Activated T-cell treated with anti-CD3 and anti-CD28 coated beads, Interleukin-2, amount 50 U/mL, for 24 hours (primary cell): ENCODE results near the gene NEMF.
A peak's percentile ranks its signal among the peaks of the same experiment; 100 is the strongest.
"Not testable (repeated sequence)": the region's sequence is repeated elsewhere in the genome, so short reads cannot be mapped to it uniquely, and the experiment has no call there.

Experiments used
- DNase-seq: peaks from one replicate; pipeline ENCODE4 v3.0.0-alpha.2; 2020
- H3K27ac Mint-ChIP-seq: 2 replicates; pipeline ENCODE4 v1.8.0; 2020; ENCODE audit warnings: mild to moderate bottlenecking, mixed read lengths
- H3K27me3 Mint-ChIP-seq: 2 replicates; pipeline ENCODE4 v1.8.0; 2020; ENCODE audit warnings: mixed read lengths
- H3K36me3 Mint-ChIP-seq: 2 replicates; pipeline ENCODE4 v1.8.0; 2020; ENCODE audit warnings: low read depth, mixed read lengths
- H3K4me1 Mint-ChIP-seq: 2 replicates; pipeline ENCODE4 v1.8.0; 2020; ENCODE audit warnings: low read depth, mixed read lengths
- H3K4me3 Mint-ChIP-seq: 2 replicates; pipeline ENCODE4 v1.8.0; 2020; ENCODE audit warnings: mild to moderate bottlenecking, moderate library complexity, mixed read lengths
- H3K9me3 Mint-ChIP-seq: 2 replicates; pipeline ENCODE4 v1.8.0; 2020; ENCODE audit warnings: mixed read lengths

Gene NEMF

GRCh38 chr14:49886523-49886922 lies 33.9 kb upstream of the NEMF start:
- peak overlapping the region; percentile 3 for H3K4me3 Mint-ChIP-seq
- H3K4me1 Mint-ChIP-seq = peaks cover 20% of the 10 kb centered on the region
- H3K36me3 Mint-ChIP-seq = peaks cover 10% of the 10 kb centered on the region
- no peak for DNase-seq
- H3K27ac Mint-ChIP-seq = peak overlapping the region; percentile 26
- H3K27me3 Mint-ChIP-seq = no peaks in the 10 kb centered on the region
- H3K9me3 Mint-ChIP-seq = no peaks in the 10 kb centered on the region

GRCh38 chr14:49882826-49883694 lies 30.5 kb upstream of the NEMF start:
- peaks cover 37% of the 10 kb centered on the region for H3K4me1 Mint-ChIP-seq
- no peak for DNase-seq
- H3K36me3 Mint-ChIP-seq = no peaks in the 10 kb centered on the region
- no peak overlapping the region for H3K4me3 Mint-ChIP-seq
- no peaks in the 10 kb centered on the region for H3K27me3 Mint-ChIP-seq
- H3K9me3 Mint-ChIP-seq = no peaks in the 10 kb centered on the region
- H3K27ac Mint-ChIP-seq = no peak overlapping the region

GRCh38 chr14:49881350-49882001 lies 28.9 kb upstream of the NEMF start:
- DNase-seq = no peak
- Mint-ChIP-seq H3K4me1 (peaks cover 35% of the 10 kb centered on the region), H3K4me3 (no peak overlapping the region), H3K27ac (no peak overlapping the region), H3K36me3 (no peaks in the 10 kb centered on the region), H3K9me3 (no peaks in the 10 kb centered on the region), H3K27me3 (no peaks in the 10 kb centered on the region)

- H3K4me3 Mint-ChIP-seq = no peak overlapping the region
- no peaks in the 10 kb centered on the region for H3K9me3 Mint-ChIP-seq
- peak overlapping the region; percentile 73 for H3K27ac Mint-ChIP-seq
- peaks cover 34% of the 10 kb centered on the region for H3K4me1 Mint-ChIP-seq
- no peaks in the 10 kb centered on the region for H3K27me3 Mint-ChIP-seq
- no peak for DNase-seq
- H3K36me3 Mint-ChIP-seq = no peaks in the 10 kb centered on the region
These were observed 27.9 kb upstream of the NEMF start for GRCh38 chr14:49880267-49881064.

GRCh38 chr14:49879646-49880204 lies 27.1 kb upstream of the NEMF start:
- H3K4me1 Mint-ChIP-seq = peaks cover 34% of the 10 kb centered on the region
- no peaks in the 10 kb centered on the region for H3K27me3 Mint-ChIP-seq
- H3K4me3 Mint-ChIP-seq = no peak overlapping the region
- H3K27ac Mint-ChIP-seq = peak overlapping the region; percentile 73
- no peaks in the 10 kb centered on the region for H3K9me3 Mint-ChIP-seq
- H3K36me3 Mint-ChIP-seq = no peaks in the 10 kb centered on the region
- peak; percentile 57 for DNase-seq

GRCh38 chr14:49876563-49877127 lies 24.1 kb upstream of the NEMF start:
- no peak overlapping the region for H3K4me3 Mint-ChIP-seq

GRCh38 chr14:49875640-49876198 lies 23.1 kb upstream of the NEMF start:
- H3K9me3 Mint-ChIP-seq = no peaks in the 10 kb centered on the region
- peaks cover 30% of the 10 kb centered on the region for H3K4me1 Mint-ChIP-seq
- H3K36me3 Mint-ChIP-seq = no peaks in the 10 kb centered on the region
- H3K4me3 Mint-ChIP-seq = no peak overlapping the region
- no peaks in the 10 kb centered on the region for H3K27me3 Mint-ChIP-seq
- H3K27ac Mint-ChIP-seq = no peak overlapping the region
- DNase-seq = no peak

More at GRCh38 chr14:49876563-49877127, 24.1 kb upstream of the NEMF start:
- Mint-ChIP-seq H3K9me3 (no peaks in the 10 kb centered on the region), H3K36me3 (no peaks in the 10 kb centered on the region), H3K4me1 (peaks cover 26% of the 10 kb centered on the region), H3K27ac (no peak overlapping the region), H3K27me3 (no peaks in the 10 kb centered on the region)
- DNase-seq = no peak

- H3K36me3 Mint-ChIP-seq = not testable (repeated sequence)
- peaks cover 29% of the 10 kb centered on the region for H3K4me1 Mint-ChIP-seq
These were observed 21.0 kb upstream of the NEMF start for GRCh38 chr14:49873548-49873947.

GRCh38 chr14:49870908-49871307 lies 18.3 kb upstream of the NEMF start:
- H3K27me3 Mint-ChIP-seq = no peaks in the 10 kb centered on the region
- H3K27ac Mint-ChIP-seq = peak overlapping the region; percentile 59
- H3K9me3 Mint-ChIP-seq = no peaks in the 10 kb centered on the region
- H3K4me3 Mint-ChIP-seq = no peak overlapping the region
- H3K36me3 Mint-ChIP-seq = peaks cover 6% of the 10 kb centered on the region
- peaks cover 33% of the 10 kb centered on the region for H3K4me1 Mint-ChIP-seq
- DNase-seq = no peak

More at GRCh38 chr14:49873548-49873947, 21.0 kb upstream of the NEMF start:
- H3K27me3 Mint-ChIP-seq, DNase-seq, H3K4me3 Mint-ChIP-seq, H3K27ac Mint-ChIP-seq, H3K9me3 Mint-ChIP-seq: not testable (repeated sequence)

GRCh38 chr14:49868720-49869114 lies 16.1 kb upstream of the NEMF start:
- H3K4me3 Mint-ChIP-seq = peak overlapping the region; percentile 90
- peaks cover 33% of the 10 kb centered on the region for H3K4me1 Mint-ChIP-seq
- H3K27me3 Mint-ChIP-seq = no peaks in the 10 kb centered on the region
- peak overlapping the region; percentile 96 for H3K27ac Mint-ChIP-seq
- peaks cover 6% of the 10 kb centered on the region for H3K36me3 Mint-ChIP-seq
- no peaks in the 10 kb centered on the region for H3K9me3 Mint-ChIP-seq
- no peak for DNase-seq

GRCh38 chr14:49867831-49868719 lies 15.5 kb upstream of the NEMF start:
- peak; percentile 98 for DNase-seq
- H3K27ac Mint-ChIP-seq = peak overlapping the region; percentile 96
- H3K4me1 Mint-ChIP-seq = peaks cover 33% of the 10 kb centered on the region
- no peaks in the 10 kb centered on the region for H3K27me3 Mint-ChIP-seq
- H3K4me3 Mint-ChIP-seq = peak overlapping the region; percentile 90
- H3K36me3 Mint-ChIP-seq = peaks cover 9% of the 10 kb centered on the region
- H3K9me3 Mint-ChIP-seq = no peaks in the 10 kb centered on the region

GRCh38 chr14:49865431-49865859 lies 12.9 kb upstream of the NEMF start:
- Mint-ChIP-seq H3K27ac (no peak overlapping the region), H3K36me3 (peaks cover 15% of the 10 kb centered on the region), H3K27me3 (no peaks in the 10 kb centered on the region), H3K4me1 (peaks cover 37% of the 10 kb centered on the region), H3K9me3 (no peaks in the 10 kb centered on the region), H3K4me3 (no peak overlapping the region)
- peak; percentile 86 for DNase-seq
